Neutrophil (primary cell): Measurements from ENCODE around the gene KLHL30.

Experiments
- H3K27ac ChIP-seq: fragments of 200-600 bp; sonication (generic); 2 replicates; pipeline ENCODE4 v1.5.1; 2016; ENCODE audit warnings: mild to moderate bottlenecking, moderate library complexity
- H3K27me3 ChIP-seq: fragments of 200-600 bp; sonication (generic); 2 replicates; pipeline ENCODE4 v1.6.0; 2016; ENCODE audit warnings: mild to moderate bottlenecking
- H3K36me3 ChIP-seq: fragments of 200-600 bp; sonication (generic); 2 replicates; pipeline ENCODE4 v1.5.1; 2017
- H3K4me1 ChIP-seq, 2 experiments: fragments of 200-600 bp in 1 of 2; sonication (generic) in 1 of 2; 1 replicate in 1 of 2; 2 replicates in 1 of 2; pipeline versions ENCODE4 v1.5.1 to v1.6.1; 2013 to 2016; ENCODE audit warnings: low read depth in 1 of 2, low read length in 1 of 2, mild to moderate bottlenecking in 1 of 2, moderate library complexity in 1 of 2; ENCODE audit not compliant: control insufficient read depth in 1 of 2, insufficient read depth in 1 of 2
- H3K4me3 ChIP-seq, 2 experiments: fragments of 200-600 bp in 1 of 2; sonication (generic) in 1 of 2; 1 replicate in 1 of 2; 2 replicates in 1 of 2; pipeline ENCODE4 v1.5.1; 2013 to 2016; ENCODE audit warnings: low read depth in 1 of 2, low read length in 1 of 2, mild to moderate bottlenecking in 1 of 2, moderate library complexity in 1 of 2
- H3K9me3 ChIP-seq: fragments of 200-600 bp; sonication (generic); 2 replicates; pipeline ENCODE4 v1.5.1; 2016
- CTCF ChIP-seq: fragments of 200-600 bp; sonication (generic); IDR thresholded peaks from 2 replicates; pipeline ENCODE4 v1.5.1; 2016; ENCODE audit warnings: antibody characterized with exemption

Gene KLHL30

GRCh38 chr2:238142382-238143205, 4.1 kb downstream of the KLHL30 start:
- no peak overlapping the region for H3K27ac ChIP-seq
- no peaks in the 10 kb centered on the region for H3K27me3 ChIP-seq
- H3K4me1 ChIP-seq = peaks cover 0 to under 1% of the 10 kb centered on the region in 2 experiments
- no peaks in the 10 kb centered on the region for H3K36me3 ChIP-seq
- no peak overlapping the region for H3K4me3 ChIP-seq
- H3K9me3 ChIP-seq = no peaks in the 10 kb centered on the region
- TF ChIP-seq CTCF = no peak

GRCh38 chr2:238143239-238143951, 4.9 kb downstream of the KLHL30 start:
- H3K9me3 ChIP-seq = no peaks in the 10 kb centered on the region
- no peak overlapping the region for H3K27ac ChIP-seq
- H3K36me3 ChIP-seq = no peaks in the 10 kb centered on the region
- no peak overlapping the region for H3K4me3 ChIP-seq
- no peaks in the 10 kb centered on the region for H3K27me3 ChIP-seq
- TF ChIP-seq CTCF = no peak
- no peaks in the 10 kb centered on the region for H3K4me1 ChIP-seq

- no peak for TF ChIP-seq CTCF
- H3K4me3 ChIP-seq = no peak overlapping the region
- no peaks in the 10 kb centered on the region for H3K4me1 ChIP-seq
- H3K9me3 ChIP-seq = no peaks in the 10 kb centered on the region
- H3K27me3 ChIP-seq = no peaks in the 10 kb centered on the region
- H3K36me3 ChIP-seq = no peaks in the 10 kb centered on the region
- H3K27ac ChIP-seq = no peak overlapping the region
Measured at GRCh38 chr2:238144262-238144661, 5.8 kb downstream of the KLHL30 start.

GRCh38 chr2:238145046-238145445, 6.6 kb downstream of the KLHL30 start:
- H3K27me3 ChIP-seq = no peaks in the 10 kb centered on the region
- no peaks in the 10 kb centered on the region for H3K9me3 ChIP-seq
- no peak overlapping the region for H3K4me3 ChIP-seq
- no peak overlapping the region for H3K27ac ChIP-seq
- TF ChIP-seq CTCF = no peak
- no peaks in the 10 kb centered on the region for H3K4me1 ChIP-seq
- H3K36me3 ChIP-seq = no peaks in the 10 kb centered on the region

- Histone ChIP-seq H3K4me3 (no peak overlapping the region), H3K36me3 (no peaks in the 10 kb centered on the region), H3K9me3 (no peaks in the 10 kb centered on the region), H3K4me1 (no peaks in the 10 kb centered on the region), H3K27ac (no peak overlapping the region), H3K27me3 (no peaks in the 10 kb centered on the region)
- TF ChIP-seq CTCF = no peak
Measured at GRCh38 chr2:238145851-238146250, 7.4 kb downstream of the KLHL30 start.
